GM21529 (cell line): ENCODE data around the gene GRID1.

ENCODE experiments used
- ATAC-seq: cut with Tn5 transposase; IDR thresholded peaks from one replicate; pipeline ENCODE4 v1.9.1; 2021; ENCODE audit not compliant: unreplicated experiment

Gene GRID1

DNA sequence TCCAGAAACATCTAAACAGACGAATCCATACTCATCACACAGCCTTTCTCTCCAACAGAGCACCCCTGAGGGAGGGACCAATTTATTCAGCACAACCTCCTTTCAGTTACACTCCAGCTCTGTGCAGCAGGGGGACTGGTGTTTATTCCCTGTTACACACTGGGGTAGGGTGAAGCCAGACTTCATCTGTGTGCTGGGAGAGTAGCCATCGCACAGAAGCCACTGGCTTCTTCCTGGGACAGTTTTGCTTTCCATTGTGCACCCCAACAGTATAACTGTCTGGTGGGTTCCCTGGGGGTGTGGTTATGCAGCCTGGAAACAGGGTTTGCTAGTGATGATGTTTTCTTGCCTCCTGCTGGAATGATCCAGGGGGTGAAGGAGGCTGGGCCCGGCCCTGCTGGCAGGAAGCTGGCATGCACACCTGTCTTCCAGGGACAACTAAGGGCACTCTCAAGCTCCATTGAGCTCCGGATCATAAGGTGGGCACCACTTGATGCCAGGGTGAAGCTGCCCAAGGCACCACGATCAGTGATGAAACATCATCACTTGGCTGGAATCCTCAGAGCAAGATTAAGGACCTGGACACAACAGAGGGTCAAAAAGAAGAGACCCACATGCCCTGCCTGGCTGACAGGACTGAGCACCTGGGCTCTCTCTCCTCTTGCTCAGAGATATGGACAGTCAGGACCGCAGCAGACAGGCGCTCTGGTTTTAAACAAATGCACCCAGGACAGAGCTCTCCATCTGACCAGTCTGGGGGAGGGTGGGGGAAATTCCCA is 293.2 kb downstream of the GRID1 start:
- no peak for ATAC-seq

DNA sequence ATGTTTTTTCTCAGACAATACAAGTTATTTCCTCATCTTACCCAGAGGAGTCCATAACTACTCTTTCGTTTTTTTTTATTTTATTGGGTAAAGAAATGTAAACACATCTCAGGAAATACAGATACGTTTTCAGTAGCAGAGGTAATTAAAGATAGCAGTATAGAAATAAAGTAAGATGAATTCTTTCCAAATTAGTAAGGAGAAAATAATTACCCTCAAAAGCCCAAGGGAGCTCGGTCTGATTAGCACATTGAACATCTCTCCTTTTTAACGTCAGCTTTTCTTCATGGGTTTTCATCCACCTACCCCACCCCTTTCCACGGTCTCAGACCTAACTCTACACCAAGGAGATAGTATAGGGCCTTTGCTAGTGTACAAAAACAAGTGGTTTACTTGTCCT is 294.2 kb downstream of the GRID1 start:
- ATAC-seq, result no peak

DNA sequence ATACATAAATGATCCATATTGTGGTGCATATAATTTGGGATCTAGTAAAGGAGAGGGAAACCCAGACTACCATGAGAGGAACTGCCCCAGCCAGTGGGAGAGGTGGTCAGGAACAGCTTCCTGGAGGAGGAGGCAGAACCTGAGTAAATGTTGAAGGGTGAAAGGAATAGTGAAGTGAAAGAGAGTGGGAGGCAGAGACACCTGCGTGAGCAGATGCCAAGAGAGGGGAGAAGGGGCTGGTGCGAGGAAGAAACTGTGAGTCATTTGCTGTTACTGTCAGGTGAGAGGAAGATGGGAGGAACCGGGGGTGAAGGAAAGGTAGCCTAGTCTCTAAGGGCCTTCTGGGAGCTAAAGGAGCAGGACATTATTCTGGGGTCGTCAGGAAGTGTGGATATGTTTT is 294.8 kb downstream of the GRID1 start:
- ATAC-seq, result no peak

DNA sequence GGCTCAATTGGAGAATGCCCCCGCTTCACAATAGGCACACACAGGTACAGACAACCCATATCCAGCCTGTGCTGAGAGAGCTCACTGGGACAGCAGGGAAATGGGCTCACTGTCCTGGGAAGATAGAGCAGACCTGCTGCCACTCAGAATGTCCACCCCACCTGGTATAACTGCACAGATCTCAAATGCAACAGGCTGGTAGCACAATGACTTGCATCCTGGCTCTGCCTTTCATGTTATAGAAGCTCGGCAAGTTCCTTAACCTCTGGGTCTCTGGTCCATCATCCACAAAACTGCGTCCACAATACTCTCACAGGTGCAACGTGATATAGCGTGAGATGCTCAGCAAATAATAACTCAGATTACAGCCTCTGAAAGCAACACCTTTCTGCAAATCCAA is 295.4 kb downstream of the GRID1 start:
- ATAC-seq, result no peak

DNA sequence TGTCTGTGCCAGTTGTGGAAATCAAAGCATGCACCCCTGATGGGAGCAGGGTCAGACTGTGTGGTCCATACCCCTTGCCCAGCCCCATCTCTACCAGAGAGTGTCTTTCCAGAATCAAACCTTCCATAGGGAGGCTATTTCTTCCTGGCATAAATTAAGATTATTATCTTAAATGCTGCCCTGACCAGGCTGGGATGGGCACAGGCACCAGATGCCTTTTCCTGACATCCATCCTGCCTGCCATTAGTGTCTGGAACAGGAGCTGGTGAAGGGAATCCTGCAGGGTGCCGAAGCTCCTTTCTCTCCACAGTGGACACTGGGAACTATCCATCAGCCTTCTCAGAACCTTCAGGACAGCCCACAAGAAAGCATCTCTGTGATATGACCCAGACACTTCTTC is 296.3 kb downstream of the GRID1 start:
- ATAC-seq, result no peak

DNA sequence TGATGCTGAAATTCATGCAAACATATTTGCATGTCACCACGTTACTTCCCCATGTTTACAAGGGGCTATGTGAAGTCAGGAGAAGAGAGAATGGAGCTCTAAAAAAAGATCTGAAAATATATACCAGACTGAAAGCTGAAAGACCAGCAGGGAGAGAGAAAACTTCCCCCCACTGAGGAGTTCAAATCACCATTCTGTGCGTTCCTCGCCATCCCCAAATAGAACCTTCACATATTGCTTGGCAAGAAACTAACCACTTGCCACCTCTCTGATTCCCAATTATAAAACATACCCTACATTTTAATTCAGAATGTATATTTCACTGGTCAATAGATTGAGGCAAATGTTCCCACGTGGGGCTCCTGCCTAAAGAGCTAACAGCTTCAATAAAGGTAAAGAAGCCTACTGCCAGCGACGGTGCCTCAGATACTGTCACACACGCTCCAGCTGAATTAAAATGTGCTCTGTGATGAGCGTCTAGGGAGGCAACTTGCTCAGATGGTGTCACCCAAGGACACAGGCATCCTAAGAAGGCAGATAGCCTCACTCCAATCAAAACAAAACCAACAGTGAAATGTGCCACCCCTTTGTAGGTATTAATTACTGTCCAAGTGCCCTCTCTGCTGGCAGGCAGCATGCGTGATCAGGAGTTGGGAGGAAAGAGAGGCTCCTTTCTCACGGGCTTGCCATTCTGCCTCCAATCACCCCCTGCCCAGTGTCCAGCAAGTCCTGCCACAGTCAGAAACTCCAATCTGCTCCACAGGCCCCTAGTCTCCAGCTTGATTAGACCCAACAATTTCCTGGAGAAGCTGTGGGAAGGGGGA is 298.2 kb downstream of the GRID1 start:
- ATAC-seq, result no peak

DNA sequence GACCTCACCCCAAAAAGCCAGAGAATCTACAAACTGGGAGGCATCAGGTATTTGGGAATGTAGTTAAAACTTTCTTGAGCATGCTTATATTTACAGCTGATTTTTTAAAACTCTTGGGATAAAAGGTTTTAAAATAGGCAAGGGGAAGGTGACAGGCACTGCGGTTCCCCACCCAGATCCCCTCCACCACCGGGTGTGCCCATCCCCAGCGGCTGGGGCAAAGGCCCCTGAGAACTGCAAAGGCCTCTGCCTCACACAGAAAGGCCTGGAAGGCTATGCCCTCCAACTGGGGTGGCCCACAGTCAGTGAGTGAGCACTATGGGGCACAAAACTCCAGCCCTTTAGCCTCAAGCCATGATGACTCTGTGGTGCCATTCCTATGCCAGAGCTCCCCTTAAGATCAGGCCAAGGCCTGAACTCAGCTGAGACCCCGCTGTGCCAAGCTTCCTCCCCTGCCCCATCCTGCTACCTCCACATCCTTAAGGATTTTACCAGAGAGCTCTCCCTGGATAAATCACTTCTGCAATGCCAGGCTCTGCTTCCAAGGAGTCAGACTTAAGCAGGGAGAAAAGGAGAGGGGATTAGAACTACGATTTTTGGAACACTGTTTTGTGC is 299.1 kb downstream of the GRID1 start:
- no peak for ATAC-seq

DNA sequence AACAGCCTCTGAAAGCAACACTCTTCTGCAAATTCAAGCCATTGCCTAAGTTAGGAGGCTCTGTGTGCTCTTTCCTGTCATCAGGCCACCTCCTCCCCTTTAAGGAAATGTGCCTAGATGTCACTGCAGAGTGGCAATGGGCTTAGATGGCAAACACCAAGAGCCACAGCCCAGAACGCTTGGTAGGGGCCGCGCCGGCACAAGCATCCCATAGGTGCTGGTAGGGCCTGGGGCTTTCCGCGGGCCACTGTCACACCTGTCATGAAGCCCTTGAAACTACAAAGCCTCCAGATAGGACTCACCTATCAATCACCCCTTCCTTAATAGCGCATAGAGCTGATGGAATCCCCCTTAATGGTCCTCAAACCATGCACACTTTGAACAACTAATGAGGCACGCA is 299.9 kb downstream of the GRID1 start:
- ATAC-seq, result no peak

DNA sequence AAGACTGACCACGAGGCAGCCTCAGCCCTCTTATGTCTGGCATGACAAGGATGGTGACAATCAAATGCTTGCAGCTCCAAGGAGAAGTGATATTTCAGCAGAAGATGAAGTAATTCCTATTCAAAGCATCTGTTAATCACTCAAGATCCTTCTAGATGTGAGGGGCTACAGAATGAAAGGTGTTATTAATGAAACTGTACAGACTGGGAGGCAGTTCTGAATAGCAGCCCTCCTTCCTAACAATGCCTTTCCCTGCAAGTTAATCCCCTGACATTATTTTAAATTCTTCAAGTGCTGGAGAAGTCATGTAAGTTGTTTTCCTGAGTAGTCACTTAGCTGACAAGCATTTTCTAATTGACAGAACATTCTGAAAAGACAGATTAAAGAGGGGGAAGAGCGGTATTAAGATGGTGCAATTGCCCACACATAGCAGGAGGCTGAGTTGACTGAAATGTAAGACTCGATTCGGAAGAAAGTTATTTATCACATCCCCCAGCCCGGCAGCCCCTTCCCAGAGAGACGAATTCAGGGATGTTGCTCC is 300.8 kb downstream of the GRID1 start:
- ATAC-seq, result no peak

DNA sequence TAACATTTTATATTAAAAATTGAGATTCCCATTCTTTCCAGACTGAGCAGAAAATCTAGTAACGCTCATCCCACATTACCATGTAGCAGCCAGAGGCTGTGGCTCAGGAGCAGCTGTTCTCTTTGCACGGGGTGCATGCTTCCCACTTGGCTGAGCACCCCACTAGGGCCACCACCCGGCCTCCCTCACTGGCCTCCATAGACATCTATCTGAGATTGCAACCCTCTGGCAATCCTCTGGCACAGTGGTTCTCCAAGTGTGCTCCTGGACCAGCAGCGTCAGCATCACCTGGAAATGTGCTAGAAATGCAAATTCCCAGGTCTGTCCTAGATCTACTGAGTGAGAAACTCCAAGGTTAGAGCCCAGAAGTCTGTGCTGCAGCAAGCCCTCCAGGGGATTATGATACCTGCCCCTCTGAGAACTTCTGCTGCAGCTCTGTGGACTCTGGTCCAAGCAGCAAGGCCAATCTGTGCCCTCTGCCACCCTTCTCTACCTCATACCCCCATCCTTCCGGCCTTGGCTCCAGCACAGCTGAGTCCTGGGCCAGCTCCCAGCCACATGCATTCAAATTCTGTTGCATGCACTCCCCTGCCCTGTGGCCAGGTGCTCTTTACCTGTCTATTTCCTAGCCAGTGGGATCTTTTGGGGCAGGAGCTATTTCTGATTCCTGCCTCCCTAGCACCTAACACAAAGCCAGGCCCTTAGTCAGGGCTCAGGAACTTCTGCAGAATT is 301.5 kb downstream of the GRID1 start:
- no peak for ATAC-seq

DNA sequence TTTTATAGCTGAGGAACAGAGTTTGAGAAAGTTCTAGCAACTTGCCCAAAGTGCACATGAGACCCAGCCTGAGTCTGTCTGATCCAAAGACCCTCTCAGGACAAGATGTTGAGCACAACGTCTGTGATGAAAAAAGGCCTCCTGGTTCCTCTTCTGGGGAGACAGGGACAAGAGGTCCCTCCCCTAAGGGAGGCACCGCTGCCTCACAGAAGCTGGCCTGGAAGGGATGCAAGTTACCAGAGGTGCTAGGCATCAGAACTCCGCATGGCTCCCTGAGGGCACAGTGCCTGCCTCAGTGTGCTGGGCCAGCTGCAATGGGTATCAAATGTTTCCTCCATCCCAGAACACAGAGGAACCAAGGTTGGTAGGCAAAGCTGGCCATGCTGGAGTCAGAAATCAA is 302.4 kb downstream of the GRID1 start:
- ATAC-seq, result no peak

DNA sequence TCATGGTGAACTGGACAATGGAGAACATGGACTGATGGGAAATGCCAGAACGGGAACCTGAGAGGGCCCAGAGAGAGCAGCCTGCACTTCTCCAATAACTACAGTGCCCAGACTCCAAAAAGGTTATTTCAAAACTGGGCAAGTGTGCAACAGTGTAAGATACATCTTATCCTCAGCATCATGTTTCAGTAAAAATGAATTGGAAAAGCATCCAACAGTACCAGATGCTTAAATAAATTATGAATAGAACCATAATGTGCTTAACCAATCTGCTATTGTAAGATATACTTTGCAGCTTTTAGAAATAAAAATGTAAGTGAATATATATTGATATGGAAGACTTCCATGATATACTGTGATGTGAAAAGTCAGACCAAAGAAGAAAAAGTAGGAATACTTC is 303.3 kb downstream of the GRID1 start:
- no peak for ATAC-seq

DNA sequence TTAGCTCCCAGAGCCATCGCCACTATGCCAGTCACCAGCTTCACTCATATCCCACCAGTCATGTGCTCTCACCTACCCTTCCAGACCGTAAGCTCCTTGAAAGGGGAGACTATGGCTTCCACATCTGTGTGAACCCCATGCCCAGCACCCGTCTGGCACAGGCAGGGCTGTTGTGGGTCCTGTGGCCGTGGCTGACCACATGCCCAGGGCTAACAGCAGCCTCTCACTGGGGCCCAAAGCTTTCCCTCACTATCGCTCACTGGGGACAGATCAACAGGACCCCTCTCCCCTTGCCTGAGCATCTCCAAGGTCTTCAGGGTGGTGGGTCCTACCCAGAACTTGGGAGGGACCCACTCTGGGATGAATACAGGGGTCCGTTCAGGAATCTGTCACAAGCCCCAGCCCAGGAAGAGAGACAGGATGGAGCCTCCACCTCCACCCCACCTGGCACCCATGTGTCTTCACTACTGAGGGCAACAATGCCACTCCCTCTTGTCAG is 303.9 kb downstream of the GRID1 start:
- no peak for ATAC-seq

DNA sequence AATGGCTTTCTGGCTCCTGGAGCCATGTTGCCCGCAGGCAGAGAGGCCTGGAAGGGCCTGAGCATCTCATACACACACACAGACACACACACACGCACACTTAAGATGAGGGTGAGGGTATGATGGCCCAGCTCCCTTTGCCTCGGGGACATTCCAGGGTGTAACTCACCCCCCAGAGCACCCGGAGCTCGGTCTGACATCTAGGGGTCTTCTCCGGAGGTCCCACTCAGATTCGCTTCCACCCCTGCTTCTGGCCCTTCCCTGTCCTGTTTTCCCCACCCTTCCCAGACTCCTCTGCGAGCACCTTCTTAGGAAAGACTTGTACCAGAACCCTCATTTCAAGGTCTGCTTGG is 304.4 kb downstream of the GRID1 start:
- ATAC-seq, result no peak

DNA sequence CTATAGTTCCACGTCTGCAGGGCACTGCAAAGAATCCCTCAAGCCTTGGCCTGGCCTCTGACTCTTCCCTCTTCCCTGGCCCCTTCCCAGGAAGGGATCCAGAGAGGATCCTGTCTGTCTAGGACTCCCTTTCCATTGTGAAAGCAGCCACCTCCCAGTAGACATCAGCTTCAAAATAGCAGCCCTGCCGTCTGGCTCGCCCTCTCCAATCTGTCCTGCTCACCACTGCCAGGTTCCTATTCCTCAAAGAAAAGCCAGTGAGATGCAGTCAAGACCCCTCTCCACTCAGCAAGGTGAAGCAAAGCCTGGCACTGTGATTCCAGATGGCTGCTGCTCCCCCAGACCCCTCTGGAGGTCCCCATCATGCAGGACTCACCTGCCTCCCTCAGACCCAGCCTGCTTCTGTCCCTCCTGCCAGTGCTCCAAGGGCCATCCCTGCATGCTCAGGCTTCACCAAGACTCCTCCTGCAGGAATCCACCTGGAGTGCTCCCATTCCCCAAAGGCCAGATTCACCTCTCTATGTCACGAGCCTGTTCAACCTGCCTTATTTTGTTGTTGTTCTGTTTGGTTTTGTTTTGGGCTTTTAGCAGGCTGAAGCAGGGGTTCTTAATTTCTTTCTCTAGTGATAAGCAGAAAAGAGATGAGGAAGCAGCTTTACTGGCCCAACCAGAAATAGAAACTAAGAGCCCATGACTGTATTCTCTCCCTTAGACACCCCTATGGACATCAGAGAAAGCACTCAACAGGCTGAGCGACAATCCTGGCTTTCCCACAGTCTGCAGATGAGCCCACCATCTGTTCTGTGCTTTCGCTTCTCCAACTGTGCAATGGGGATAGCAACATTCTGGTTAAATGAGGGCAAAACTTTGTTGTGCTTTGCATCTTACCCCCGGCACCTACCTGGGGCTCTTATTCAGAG is 305.1 kb downstream of the GRID1 start:
- ATAC-seq, result no peak

DNA sequence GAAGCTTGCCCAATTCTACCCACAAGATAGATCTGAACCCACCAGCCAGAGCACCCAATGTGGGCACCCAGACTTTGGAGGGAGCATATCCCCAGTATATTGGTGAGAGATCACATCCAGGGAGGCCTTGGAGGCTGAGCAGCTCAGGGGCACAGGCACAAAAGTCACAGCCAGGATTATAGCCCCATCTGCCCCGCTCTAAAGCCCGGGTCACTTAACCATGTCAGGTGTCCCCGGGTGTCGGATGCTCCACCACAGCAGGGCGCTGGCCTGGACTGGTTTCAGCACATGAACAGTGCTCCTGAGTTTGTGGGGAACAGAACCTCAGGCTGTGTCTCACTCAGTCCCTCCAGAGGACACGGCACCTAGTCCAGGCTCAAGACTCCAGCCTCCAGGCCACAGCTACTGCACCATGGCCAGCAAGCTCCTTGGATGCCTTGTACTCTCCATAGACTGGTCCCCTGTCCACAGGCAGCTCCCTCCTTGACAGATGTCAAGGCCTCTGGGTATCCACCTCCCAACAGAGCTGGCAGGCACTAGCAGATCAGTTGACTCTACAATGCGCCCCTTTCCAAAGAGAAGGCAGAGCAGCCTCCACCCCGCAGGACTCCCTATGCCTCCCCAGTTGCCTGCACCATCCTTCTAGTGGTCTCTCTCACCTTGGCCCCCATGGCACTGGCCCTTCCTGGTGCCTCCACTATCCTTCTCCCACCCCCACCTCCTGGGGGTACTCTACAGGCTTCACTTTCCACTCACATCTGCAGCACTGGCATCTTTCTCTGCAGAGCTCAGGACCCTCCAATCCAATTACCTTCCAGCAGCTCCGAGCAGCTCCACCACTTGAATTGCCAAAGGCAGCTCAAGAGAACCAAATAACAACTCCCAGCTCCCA is 306.0 kb downstream of the GRID1 start:
- no peak for ATAC-seq

DNA sequence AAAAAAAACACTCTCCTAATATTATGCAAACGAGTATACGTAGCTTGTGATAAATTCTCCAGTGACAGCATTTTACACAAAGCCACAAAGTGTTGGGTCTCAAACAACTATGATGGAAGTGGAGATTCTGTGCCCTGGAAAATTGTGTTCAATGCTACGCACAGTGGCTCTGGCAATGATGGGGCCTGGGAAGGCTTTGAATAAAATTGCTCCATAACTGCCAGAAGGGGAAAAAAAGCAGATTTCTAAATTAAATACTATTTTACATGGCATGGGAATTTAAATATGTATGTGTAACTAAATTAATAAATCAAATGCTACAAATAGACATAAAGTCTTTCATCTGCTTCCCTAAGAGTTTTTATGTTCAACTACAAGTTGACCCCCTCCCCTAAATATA is 306.7 kb downstream of the GRID1 start:
- no peak for ATAC-seq

DNA sequence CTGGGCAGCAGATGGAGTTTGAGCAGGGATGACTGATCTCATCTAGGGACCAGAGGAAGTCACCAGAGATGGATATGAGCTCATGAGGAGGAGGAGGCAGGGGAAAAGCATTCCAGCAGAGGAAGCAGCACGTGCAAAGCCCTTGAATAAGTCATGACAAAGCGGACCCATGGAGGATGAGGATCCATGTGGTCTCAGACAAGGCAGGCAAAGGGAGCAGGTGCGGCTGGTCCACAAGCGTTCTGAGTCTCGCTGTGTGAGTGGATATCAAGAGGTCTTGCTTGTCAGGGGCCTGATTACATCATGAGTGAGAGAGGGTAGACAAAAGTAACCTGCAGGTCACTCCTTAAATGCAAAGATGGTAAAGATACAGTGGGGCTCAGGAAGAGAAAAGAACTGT is 307.6 kb downstream of the GRID1 start:
- no peak for ATAC-seq

DNA sequence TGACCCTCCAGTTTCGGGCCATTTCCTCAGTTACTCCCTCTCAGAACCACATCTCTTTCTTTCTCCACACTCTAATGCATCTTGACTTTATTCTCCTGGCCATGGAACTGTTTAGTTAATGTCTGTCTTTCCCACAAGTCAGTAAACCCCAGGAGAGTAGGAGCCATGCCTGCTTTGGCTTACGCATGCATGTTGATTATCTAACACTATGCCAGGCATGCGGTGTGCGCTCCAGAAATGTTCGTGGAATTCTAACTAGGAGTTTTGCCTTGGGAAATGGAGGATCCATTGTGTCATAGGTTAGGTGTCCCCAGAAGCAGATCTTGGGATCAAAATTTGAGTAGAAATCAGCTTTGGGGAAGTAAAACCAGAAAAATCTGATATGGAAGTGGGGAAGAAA is 308.9 kb downstream of the GRID1 start:
- no peak for ATAC-seq
